CD4-positive, alpha-beta T cell treated with Interleukin-17A for 1 hour (primary cell): ENCODE results near the gene PUSL1.
A peak's percentile ranks its signal among the peaks of the same experiment; 100 is the strongest.

Source experiments
- DNase-seq: peaks from one replicate; pipeline ENCODE4 v3.0.0-alpha.2; 2020

The PUSL1 gene, protein sequence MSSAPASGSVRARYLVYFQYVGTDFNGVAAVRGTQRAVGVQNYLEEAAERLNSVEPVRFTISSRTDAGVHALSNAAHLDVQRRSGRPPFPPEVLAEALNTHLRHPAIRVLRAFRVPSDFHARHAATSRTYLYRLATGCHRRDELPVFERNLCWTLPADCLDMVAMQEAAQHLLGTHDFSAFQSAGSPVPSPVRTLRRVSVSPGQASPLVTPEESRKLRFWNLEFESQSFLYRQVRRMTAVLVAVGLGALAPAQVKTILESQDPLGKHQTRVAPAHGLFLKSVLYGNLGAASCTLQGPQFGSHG

DNA sequence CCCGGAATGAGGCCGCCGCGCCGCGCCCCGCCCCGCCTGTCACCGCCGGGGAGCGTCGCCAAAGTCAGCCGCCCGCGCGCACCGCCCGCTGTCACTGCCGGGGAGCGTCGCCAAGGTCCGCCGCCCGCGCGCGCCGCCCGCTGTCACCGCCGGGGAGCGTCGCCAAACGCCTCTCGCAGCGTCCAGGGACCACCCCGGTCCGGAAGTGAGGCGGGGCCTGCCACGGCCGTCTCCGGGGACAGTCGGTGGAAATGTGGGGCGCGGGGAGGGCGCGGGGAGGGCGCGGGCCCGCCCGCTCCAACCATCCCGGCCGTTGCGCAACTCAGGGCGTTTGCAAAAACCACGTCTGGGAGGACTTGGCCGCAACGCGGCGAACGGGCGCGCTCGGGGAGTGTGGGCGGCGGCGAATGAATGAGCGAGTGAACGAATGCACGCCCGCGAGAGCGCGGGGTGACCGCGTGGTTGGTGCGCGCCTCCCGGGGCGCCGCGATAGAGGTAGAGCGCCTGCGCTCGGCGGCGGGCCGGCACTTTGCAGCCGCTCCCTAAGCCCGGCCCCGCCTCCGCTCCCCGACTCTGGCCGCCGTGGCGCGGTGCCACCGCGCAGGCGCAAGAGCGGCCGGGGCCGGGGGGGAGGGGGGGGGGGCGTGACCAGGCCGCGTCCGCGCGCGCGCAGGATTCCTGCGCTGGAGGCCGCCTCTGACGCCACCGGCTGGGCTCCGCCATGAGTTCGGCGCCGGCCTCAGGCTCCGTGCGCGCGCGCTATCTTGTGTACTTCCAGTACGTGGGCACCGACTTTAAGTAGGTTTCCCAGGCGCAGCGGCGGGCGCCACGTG is at the start of gene PUSL1, which contains the start of gene ACAP3:
Gene PUSL1, plus strand, starts transcription at position 675 of the 833 bp plus-strand sequence. Its CDS starts 47 bp downstream, at position 722.
Gene ACAP3, minus strand, starts transcription at position 8 of the 833 bp plus-strand sequence. CDS start 115 bp downstream, outside the sequence.
- peak; percentile 91 for DNase-seq

DNA sequence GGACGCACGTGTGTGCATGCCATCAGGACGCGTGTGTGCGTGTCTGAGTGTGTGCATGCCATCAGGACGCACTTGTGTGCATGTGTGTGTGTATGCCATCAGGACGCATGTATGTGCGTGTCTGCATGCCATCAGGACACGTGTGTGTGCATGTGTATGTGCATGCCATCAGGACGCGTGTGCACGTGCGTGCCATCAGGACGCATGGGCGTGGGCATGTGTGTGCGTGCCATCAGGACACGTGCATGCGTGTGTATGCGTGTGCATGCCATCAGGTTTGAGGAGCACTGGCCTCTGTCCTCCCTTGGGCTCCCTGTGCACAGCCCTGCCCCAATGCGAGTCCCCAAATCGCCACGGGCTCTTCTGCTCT is 49.3 kb upstream of the PUSL1 start:
- DNase-seq, result no peak

DNA sequence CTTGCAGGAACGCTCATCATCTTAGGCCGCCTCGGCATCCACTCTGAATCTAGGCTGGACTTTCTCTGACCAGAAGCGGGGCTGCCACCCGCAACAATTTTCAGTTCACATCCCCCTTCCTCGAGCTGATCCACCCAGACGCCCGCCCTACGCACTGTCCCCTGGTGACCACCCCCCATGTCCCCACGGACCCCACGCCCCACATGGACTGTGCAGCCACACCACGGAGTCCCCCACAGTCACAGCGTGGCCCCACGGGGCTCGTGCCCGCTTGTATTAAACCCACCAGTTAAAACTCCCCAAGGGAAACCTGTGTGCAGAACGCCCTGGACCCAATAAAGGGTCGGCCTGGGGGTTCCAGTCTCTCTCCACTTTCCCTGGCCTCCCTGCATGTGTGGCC is 48.9 kb upstream of the PUSL1 start:
- no peak for DNase-seq

DNA sequence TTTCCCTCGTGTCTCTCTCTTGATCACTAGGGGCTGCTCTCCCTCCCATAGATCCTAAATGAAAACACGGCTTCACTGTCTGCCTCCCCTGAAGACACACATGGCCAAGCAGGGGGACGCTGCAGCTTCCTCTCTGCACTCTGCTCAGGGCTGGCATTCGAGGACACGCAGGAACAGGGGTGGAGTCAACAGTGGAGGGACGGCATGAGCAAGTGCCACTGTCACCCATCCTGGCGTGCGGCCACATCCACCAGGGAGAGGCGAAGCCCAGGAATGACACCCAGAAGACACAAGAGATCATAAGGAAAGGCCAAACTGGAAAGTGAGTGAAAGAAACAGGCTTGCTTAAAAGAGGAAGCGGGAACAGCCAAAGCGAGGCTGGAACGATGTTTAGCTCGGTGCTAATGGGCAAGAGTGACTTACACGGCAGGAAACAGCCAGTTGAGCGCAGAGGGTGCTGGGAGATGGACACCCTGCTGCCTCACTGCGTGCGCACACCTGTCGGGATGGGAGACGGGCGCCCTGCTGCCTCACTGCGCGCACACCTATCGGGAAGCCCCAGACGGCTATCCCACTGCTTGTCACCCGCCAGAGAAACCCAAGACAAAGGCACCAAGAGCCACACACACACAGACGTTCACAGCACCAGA is 48.3 kb upstream of the PUSL1 start:
- no peak for DNase-seq

DNA sequence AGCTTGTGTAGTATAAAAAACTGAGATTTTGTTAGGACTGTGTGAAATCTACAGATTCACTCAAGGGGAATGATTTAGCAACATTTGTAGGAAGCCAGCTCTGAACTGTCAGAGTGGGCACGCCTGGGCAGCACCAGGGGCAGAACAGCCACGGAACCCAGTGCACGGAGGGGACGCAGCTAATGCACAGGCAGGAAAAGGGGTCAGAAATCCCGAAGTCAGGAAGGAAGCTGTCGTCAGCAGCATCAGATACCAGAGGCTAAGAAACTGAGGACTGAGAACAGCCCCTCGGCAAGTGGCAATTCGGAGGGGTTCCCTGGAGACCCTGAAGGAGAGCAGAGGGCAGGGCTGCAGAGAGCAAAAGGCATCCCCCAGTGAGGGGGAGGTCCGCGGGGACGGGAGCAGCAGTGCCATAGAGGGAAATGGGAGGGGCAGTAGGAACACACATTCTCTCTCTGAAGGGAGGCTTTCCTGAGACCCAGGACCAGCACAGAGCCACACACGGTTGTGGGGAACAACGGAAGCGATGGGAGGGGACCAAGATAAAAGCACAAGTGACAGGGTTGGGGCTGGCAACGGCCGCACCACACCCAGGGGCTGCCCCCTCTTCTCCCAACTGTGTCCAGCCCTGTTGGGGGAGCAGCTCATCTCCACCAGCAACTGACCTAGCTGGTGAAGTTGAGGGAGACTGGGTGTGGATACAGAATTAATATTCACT is 47.4 kb upstream of the PUSL1 start:
- peak; percentile 13 for DNase-seq

DNA sequence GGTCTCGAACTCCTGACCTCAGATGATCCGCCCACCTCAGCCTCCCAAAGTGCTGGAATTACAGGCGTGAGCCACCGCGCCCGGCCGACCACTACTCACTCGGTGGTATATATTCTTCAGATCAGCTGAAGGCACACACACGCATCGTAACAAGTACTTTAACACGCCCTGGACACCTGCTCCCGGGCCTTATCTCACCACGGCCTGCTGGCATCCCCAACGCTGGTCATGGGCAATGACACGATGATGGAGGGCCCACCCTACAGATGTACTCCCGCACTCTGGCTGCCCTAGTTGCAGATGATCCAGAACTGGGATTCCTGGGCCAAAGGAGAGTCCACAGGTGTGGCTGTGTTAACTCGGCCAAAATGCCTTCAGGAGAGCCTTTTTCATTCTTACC is 46.3 kb upstream of the PUSL1 start:
- DNase-seq, result no peak

DNA sequence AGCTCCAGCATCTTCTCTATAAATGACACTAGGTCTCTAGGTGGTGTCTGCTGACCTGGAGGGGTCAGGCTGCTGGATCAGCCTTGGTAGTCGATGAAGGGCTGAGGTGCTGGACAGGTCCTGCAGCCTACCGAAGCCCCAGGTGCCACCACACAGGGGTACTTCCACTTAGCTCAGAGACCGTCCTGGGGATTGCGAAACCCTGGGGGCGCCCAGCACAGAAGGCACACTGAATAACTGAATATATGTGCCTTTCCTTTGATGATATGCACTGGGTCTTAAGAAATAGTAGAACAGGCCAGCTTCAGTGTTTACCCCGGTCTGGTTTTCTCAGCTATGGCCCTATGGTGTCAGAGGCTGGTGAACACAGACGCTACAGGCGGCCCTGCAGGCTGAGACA is 45.6 kb upstream of the PUSL1 start:
- DNase-seq, result no peak

DNA sequence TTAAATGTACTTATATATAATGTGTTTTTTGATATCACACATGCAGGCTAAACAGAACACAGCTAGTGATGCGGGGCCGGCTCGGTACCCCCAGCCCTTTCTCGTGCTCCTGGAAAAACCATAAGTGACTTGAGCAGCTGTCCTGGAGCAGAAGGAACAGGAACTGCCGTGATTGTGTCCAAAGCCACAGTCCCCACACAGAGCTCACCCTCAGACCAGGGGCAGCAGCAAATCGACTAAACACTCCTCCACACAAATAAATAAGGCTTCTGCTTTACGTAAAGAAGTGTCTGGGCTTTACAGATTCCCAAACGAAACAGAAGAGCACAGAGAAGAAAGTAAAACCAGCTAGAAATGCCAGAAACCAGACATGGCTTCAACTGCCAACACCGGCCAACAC is 44.4 kb upstream of the PUSL1 start:
- no peak for DNase-seq

DNA sequence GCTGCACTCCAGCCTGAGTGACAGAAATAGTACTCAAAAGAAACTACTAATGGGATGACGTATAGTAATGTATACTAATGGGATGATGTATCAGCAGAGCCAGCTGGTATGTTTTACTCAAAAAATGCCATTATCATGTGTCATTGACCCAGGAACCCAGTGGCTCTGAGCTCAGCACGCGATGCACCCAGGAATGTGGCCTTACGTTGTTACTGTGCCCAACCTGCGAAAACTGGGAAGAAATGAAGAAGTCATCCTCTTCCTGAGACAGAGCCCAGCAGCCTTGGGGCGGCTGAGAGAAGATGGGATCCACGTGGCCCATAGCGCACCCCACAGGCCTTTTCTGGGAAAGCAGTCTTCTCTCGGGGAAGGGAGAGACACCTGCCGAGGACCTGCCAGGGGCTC is 43.5 kb upstream of the PUSL1 start:
- DNase-seq, result peak; percentile 17

DNA sequence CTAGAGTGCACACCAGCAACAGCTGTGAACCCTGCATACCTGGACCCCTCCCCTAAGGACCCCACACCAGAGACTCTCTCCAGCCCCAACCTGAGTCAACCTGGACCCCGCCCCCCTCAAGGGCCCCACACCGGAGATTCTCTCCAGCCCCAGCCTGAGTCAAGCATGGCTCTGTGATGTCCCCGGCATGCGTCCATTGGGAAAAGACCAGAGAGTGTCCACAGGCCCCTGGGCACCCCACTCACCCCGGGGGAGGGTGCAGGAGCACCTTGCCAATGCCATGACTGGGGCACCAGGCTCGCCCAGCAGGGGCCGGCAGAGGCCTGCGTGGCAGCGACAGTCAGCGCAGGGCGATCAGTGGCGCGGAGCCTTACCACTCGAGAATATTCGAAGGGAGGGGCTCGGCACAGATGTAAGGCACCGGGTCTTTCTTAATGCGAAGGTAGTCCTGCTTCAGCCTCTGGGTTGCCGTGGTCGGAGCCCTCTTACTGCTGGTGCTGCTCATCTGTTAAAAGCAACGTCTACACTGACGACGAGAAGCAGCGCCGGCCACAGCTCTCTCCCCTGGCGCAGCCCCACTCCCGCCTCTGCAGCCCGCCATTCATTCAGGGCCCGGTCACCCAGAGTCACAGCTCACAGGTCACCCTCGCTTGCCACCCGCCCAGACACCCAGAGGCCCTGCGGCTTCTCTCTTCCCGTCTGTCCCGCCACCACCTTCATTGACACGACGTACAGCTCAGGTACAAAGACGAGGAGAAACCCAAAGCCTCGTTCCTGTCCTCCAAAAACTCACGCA is 40.7 kb upstream of the PUSL1 start:
- DNase-seq, result no peak

DNA sequence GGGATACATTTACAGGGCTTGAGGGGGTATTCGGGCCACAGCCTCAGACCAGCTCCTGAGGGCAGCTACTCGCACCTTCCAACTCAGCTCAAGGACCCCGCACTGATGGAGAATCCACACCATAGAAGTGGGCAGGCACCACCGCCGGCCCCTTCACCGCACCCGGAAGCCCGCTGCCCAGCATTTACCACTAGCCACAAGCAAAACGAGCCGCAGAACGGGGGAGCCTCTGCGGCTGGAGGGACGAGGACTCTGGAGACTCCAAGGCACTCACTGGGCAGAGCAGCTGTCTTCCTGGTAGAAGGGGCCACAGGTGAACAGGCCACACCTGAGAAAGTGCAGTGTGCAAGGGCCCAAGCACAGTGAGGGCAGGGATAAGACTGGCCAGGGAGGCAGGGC is 40.1 kb upstream of the PUSL1 start:
- DNase-seq, result no peak

DNA sequence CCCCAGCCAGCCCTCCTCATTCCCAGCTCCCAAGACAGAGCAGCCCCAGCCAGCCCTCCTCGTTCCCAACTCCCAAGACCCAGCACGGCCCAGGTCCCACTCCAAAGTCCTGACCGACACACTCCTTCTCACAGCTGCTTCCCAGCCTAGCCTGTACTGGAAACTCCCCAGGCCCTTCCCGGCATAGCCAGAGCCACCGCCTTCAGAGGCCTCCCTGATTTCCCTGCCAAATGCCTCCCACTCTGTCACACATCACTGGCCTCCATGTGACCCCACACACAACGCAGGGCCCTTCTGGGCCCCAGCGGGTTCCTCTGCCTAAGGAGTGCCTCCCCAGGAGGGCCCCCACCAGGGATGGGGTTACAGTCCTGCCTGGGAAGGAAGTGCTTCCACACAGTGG is 37.6 kb upstream of the PUSL1 start:
- no peak for DNase-seq

DNA sequence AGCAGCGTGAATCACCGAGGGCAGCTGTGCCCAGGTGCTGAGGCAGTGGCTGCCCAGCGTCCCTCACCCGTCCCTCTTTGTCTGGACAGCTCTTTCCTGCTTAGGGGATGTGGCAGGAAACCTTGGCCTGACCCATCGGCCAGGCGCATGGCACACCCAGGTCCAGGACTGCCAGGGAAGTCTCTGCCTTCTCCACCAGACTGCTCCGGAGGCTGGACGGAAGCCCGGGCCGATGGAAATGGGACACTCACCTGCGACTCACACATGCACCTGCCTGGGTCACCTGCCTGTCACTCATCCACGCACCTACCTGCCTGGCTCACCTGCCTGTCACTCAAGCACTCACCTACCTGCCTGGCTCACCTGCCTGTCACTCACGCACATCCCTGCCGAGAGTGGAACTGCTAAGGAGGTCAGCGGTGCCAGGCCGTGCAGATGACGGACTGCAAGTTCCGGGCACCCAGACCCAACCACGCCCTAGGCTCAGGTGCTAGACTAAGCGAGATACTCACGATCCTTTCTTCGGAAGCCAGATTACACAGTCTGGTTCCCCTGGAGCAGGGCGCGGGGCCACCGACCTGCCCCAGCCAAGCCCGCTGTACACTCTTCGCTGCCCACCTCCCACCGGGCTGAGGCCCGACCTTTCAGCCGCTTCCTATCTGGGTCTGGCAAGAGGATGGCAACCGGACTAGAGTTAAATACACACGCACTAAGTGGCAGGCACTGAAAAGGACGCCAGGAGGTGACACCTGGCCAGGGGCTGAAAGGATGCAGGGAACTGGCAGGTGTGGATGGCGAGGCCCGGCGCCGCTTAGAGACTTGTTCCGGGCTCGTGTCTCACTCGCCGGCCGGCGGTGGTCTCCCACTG is 35.8 kb upstream of the PUSL1 start:
- no peak for DNase-seq

DNA sequence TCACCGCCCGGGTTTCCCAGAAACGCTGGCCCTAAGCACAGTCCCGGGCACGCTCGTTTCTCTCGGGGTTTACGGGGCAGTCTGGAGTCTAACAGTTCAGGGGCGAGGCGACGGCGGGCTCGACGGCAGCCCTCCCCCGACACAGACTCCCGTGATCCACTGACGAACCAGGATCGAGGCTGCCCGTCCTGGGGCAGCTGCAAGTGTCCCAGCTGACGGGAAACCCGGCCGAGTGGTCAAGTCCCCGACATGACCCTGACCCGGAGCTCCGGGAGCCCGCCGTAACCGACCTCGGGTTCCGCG is 35.2 kb upstream of the PUSL1 start:
- DNase-seq, result no peak

DNA sequence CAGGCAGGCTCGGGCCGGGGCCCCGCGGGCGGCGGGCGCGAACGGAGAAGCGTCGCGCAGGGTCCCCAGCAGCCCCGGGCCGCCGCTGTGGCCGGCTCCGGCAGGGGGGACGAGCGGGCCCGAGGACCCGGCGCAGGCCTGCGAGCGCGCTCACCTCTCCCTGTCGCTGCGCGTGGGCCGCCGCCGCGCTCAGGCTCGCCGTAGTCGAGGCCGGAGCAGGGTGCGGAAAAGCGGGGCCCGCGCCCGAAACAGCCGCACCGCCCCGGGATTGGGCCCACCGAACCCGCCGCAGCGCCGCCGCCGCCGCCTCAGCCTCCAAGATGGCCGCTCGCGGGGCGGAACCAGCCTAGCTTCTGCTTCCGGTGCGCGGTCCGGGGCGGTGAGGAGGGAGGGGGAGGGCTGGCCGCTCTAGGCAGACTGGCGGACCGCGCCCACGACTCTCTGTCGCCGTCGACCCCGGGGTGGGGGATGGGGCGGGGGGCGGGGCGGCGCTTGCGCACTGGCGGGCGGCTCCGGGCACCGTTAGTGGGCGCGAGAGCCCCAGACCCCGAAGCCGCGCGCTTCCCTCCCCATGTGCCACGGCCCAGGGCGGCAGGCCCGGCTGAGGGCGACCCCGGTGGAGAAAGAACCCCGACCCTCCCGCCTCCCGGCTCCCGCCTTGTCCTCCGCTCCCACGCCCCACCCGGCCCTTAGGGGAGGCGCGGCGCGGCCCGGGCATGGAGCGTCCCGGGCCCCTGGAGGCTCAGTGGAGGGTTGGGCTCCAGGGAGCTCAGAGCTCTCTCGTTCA is 34.7 kb upstream of the PUSL1 start, which contains the start of gene UBE2J2:
Gene UBE2J2, minus strand, starts transcription at position 343 of the 787 bp plus-strand sequence. CDS start 5,862 bp downstream, outside the sequence.
- peak; percentile 93 for DNase-seq

DNA sequence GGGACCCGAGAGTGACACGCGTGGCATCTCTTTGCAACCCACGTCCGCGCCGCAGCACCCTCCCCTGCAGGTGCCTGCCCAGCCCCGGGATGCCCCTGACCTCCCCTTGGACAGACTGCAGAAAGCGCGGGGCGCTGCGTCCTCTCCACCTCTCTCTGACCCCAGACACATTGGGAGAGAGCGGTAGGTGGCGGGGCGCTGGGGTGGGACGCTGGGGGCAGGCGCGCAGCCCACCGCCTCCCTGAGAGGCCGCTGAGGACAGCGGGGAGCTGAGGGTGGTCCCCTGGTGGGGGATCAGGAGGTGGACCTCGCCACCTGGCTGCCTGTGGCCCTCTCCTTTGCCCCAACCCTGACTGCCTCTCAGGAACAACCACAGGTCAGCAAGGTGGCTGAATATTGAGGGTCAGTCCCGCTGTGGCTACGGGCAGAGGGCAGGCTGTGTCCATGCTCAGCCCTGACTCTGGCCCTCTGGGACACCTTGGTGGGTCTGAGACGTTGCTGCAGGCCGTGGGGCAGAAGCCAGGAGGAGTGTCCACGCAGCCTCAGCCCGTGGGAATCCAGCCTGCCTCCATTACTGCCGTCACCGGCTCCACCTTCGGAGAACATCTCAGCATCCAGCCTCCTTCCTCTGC is 34.0 kb upstream of the PUSL1 start:
- no peak for DNase-seq

DNA sequence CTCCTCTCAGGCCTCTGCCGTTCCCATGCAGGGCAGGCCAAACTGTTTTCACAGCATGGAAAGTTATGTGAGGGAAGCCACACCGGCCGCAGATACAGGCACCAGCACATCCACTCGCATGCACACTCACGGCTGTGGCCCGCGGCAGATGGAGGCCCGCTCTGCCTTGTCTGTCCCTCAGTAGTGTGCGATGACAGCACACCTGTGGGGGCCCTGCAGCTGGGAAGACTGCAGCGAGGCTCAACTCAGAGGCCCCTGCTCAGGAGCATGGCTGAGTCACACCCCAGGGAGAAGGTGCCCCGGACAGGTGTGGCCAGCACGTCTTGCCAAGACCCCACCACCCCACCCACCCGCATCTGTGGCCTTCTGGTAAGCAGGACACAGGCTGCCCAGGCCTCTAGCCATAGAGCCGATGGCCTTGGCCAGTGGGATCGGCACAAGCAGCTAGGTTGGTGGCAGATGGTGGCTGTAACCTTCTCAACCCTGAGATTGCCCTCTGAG is 33.4 kb upstream of the PUSL1 start:
- no peak for DNase-seq

DNA sequence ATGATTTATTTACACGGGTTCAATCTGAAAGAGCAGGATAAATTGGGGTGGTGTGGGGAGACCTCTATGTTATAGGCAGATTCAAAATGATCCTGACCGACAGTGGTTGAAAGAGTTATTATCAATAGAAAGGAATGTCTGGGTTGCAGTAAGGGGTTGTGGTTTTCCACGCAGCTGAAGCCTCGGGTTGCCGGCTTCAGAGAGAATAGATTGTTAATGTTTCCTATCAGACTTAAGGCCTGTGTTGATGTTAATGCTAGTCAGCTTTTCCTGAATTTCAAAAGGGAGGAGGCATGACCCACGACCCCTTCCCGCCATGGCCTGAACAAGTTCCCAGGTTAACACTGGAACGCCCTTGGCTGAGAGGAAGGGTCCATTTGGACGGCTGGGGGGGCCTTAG is 32.6 kb upstream of the PUSL1 start:
- DNase-seq, result no peak

DNA sequence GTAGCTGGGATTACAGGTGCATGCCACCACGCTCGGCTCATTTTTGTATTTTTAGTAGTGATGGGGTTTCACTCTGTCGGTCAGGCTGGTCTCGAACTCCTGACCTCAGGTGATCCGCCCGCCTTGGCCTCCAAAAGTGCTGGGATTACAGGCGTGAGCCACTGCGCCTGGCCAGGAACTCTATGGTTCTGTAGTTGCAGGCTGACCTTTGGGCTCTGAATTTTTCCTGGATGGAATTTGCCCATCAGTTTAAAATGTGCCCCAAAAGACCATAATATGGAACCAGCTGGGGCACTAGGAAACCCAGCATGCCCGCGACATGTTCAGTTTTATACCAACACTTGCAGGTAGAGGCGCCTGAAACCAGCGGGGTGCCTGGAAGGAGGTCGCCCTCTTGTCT is 29.8 kb upstream of the PUSL1 start:
- no peak for DNase-seq

DNA sequence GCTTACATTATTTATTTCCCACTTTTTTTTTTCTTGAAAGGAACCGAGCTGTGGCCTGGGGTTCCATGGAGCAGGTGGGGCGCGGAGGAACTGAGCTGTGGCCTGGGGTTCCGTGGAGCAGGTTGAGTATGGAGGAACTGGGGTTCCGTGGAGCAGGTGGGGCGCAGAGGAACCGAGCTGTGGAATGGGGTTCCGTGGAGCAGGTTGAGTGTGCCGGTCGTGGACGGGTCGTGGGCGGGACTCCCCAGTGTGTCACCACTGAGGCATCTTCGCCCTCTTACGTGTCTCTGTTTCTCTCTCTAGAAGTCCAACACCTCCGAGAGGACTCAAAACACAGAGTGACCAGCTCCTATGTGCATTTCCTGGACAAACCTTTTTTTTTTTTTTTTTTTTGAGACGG is 29.4 kb upstream of the PUSL1 start:
- DNase-seq, result no peak
